Naive thymus-derived CD8-positive, alpha-beta T cell (primary cell): ENCODE results near the gene SMURF2. TPM values are rescaled to one million over a fixed set of nuclear protein-coding genes. Genes with fewer than 3 reads are reported as not detected.

ENCODE experiments used
- ATAC-seq, 2 donors: fragments of 150-1000 bp; cut with Tn5 transposase in 1 of 2; sonication (Bioruptor Pico), chemical (Tn5 transposase) in 1 of 2; 1 replicate in 1 of 2; 2 replicates in 1 of 2; pipeline ENCODE4 v1.10.0; 2021; ENCODE audit warnings: mild to moderate bottlenecking in 2 of 2, moderate library complexity in 2 of 2
- POLR2A ChIA-PET: fragments of 350-600 bp; sonication (Branson Sonifier 250); formaldehyde crosslinking; loops from one replicate; lab custom pipeline; 2021; ENCODE audit warnings: antibody characterized with exemption; lab: Charles Lee
- DNase-seq, 10 donors: peaks; one replicate each; pipeline versions ENCODE4 v3.0.0 to v3.0.0-alpha.2; 2020 to 2022
- H3K27ac Mint-ChIP-seq, 10 donors: one replicate each; pipeline ENCODE4 v1.8.0; 2020 to 2022; ENCODE audit warnings: mild to moderate bottlenecking in 10 of 10, mixed read lengths in 10 of 10, moderate library complexity in 4 of 10, inconsistent platforms in 1 of 10
- H3K27me3 Mint-ChIP-seq, 5 donors: one replicate each; pipeline ENCODE4 v1.8.0; 2021 to 2022; ENCODE audit warnings: mixed read lengths in 5 of 5
- H3K36me3 Mint-ChIP-seq, 3 donors: one replicate each; pipeline ENCODE4 v1.8.0; 2020 to 2022; ENCODE audit warnings: mixed read lengths in 3 of 3, mild to moderate bottlenecking in 2 of 3, inconsistent platforms in 1 of 3
- H3K4me1 Mint-ChIP-seq, 4 donors: one replicate each; pipeline ENCODE4 v1.8.0; 2021 to 2022; ENCODE audit warnings: mixed read lengths in 4 of 4
- H3K4me3 Mint-ChIP-seq, 10 donors: one replicate each; pipeline ENCODE4 v1.8.0; 2020 to 2022; ENCODE audit warnings: mild to moderate bottlenecking in 10 of 10, mixed read lengths in 10 of 10, moderate library complexity in 6 of 10, inconsistent platforms in 1 of 10
- H3K9me3 Mint-ChIP-seq, 9 donors: one replicate each; pipeline ENCODE4 v1.8.0; 2020 to 2022; ENCODE audit warnings: mixed read lengths in 9 of 9, mild to moderate bottlenecking in 3 of 9, inconsistent platforms in 1 of 9, moderate library complexity in 1 of 9
- microRNA-seq: library from miRNA; unstranded; fragments of <30 nt; microRNA quantifications from one replicate; pipeline ENCODE4 v1.2.0, GENCODE V29; 2022; ENCODE audit warnings: borderline microRNAs expressed
- polyA plus RNA-seq, 3 donors: library from polyadenylated mRNA; unstranded; fragments of 300-500 nt; fragmentation: Illumina TruSeq; gene quantifications; one replicate each; pipeline ENCODE4 v1.2.3, GENCODE V29; 2021
- total RNA-seq, 8 experiments: library from RNA in 2 of 8; stranded (reverse) in 2 of 8; gene quantifications; one replicate each; pipeline ENCODE4 v1.2.3 and lab custom pipeline; 2021 to 2026

Gene SMURF2
- total and polyA plus RNA-seq, 5 experiments from 2014 or later, result 6.1 to 40.1 (median 11.0) TPM

- Mint-ChIP-seq H3K4me3 (peak within 1 kb of the TSS; percentile 98 to 100 (median 100)), H3K27ac (peak within 1 kb of the TSS; percentile 96 to 99 (median 98)), H3K36me3 (peaks cover 0 to 69% (median 24%) of the 10 kb centered on the region in 3 donors), H3K9me3 (no peaks in the 10 kb centered on the region), H3K27me3 (no peaks in the 10 kb centered on the region), H3K4me1 (peaks cover 42 to 85% (median 80%) of the 10 kb centered on the region in 4 donors)
- DNase-seq, result peak; percentile 94 to 97 (median 95)
- POLR2A ChIA-PET, result interaction anchor here (0.6 to 5.6 kb wide), 20 partner anchors 9 to 479 kb away, joined by 3 to 233 read pairs (median 5); partner anchors contain the start of genes CEP95, DDX5 and PECAM1
- peak; percentile 76 to 80 for ATAC-seq
These were observed 165.1 kb downstream of the SMURF2 start, which contains the start of gene POLG2 for GRCh38 chr17:64496786-64497564. Gene POLG2, minus strand, starts transcription at chr17:64497054. Its CDS starts 86 bp downstream, at chr17:64496968.

- no peaks in the 10 kb centered on the region for H3K27me3 Mint-ChIP-seq
- peaks cover 39 to 79% (median 75%) of the 10 kb centered on the region in 4 donors for H3K4me1 Mint-ChIP-seq
- no peak for DNase-seq
- peak overlapping the region; percentile 98 to 100 (median 100) for H3K4me3 Mint-ChIP-seq
- no peak for ATAC-seq
- peak overlapping the region; percentile 96 to 99 (median 98) for H3K27ac Mint-ChIP-seq
- POLR2A ChIA-PET, result interaction anchor here (0.6 to 5.6 kb wide), 18 partner anchors 10 to 479 kb away, joined by 3 to 233 read pairs (median 5); partner anchors contain the start of genes CEP95 and DDX5
- peaks cover 0 to 69% (median 22%) of the 10 kb centered on the region in 3 donors for H3K36me3 Mint-ChIP-seq
- H3K9me3 Mint-ChIP-seq, result no peaks in the 10 kb centered on the region
These were observed 165.7 kb downstream of the SMURF2 start for GRCh38 chr17:64496348-64496785.

Small RNA genes lying within 50 kb of the gene (microRNA-seq; reads per million reads assigned to microRNA genes)
- gene MIR3064 (8.2 reads per million, percentile 24 among the genes with 10 or more reads in this experiment), gene MIR5047 (not detected)

Other genes with a start within 250 kb of the SMURF2 start
- not detected for gene MILR1, start 213.2 kb downstream of the SMURF2 start, total RNA-seq
- not detected for gene MILR1, start 213.2 kb downstream of the SMURF2 start, polyA plus RNA-seq
- gene POLG2, start 165.3 kb downstream of the SMURF2 start, total RNA-seq, result 10 to 100 TPM; 72.3 to 76.0 TPM
- 1 to 10 TPM; 6.4 to 8.6 (median 7.1) TPM for gene POLG2, start 165.3 kb downstream of the SMURF2 start, polyA plus RNA-seq
- 1,000 to 10,000 TPM; 2,287 to 2,312 TPM for gene DDX5, start 156.0 kb downstream of the SMURF2 start, total RNA-seq
- 1,000 to 10,000 TPM; 1,055 to 1,400 (median 1,067) TPM for gene DDX5, start 156.0 kb downstream of the SMURF2 start, polyA plus RNA-seq
- gene CEP95, start 155.3 kb downstream of the SMURF2 start, total RNA-seq, result 100 to 1,000 TPM; 143 to 153 TPM
- 10 to 100 TPM in 1 of 3 donors, 1 to 10 TPM in 2; 8.6 to 20.1 (median 9.0) TPM for gene CEP95, start 155.3 kb downstream of the SMURF2 start, polyA plus RNA-seq